ENCODE measurements around the gene MCRIP2.

Gene MCRIP2

GRCh38 chr16:617855-618254 is 23.8 kb upstream of the MCRIP2 start:
- no peak for DNase-seq

DNA sequence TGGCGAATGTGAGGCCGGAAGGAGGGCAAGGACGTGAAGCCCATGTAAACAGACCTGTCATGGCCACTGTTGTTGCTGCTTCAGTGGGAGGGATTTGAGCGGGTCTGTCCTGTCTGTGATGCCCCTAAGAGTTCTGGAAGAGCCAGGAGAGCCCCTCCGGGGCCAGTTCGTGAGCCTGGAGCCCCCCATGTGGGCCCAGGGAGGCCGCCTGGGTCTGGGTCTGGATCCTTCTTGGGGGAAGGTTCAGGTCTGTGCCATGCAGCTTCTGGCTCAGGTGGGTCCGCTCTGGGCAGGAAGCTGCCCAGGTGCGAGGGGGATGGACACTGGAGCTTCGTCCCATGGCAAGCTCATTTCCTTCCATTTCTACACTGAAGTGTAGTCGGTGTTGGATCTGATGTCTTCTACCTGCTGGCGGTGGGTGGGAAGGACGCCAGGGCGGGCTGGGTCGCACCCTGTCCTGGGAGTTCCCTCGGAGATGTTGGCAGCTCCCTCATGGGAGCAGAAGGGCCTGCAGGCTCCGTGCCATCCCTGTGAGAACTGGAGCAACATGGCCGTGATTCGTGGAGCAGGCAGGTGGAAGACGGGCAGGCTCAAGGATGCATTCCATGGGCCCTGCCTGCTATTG is 22.0 kb upstream of the MCRIP2 start:
- no peak for DNase-seq

- no peak for DNase-seq
Measured at GRCh38 chr16:620700-621525, 20.7 kb upstream of the MCRIP2 start.

DNA sequence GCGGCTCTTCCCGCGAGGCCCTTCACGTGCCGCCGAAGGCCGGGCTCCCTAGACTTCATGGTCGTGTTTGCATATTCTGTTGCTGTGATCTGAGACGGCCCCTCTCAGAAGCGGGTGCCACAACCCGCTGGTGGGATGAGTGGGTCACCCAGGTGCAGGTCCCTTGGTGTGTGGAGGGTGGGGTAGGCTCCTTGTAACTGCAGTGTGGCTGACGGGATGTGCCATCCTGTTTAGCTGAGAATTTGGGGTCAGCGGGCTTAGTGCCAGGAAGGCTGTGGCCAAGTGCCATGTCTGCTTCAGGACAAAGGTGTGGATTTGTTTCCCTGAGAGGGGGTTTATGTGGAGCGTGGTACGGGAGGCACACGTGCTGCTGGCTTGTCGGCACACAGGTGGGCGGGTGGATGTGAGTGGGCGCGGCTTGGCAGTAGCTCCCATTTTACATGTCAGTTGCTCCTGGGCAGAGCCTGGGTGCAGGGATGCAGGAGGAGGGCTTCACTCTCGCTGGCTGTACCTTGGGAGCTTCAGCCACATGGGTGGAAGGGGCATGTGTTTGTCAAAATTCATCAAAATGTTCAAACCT is 20.0 kb upstream of the MCRIP2 start:
- no peak for DNase-seq

DNA sequence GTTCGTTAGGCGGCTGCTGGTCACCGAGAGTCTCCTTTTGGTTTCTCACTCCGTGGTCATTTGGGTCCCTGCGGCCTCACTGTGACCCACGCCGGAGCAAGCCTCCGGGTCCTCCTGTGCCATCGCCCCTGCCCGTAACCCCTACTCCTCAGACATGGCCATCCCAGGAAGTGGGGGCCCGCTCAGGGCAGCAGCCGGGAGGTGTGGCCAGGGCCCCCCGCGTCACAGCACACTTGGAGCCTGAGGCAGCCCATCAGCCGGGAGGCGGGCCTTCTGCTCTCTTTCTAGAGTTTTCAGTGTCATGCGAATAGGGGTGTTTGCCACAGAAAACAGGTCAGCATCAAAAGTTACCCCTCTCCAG is 18.7 kb upstream of the MCRIP2 start:
- no peak for DNase-seq

GRCh38 chr16:624526-625070 is 17.0 kb upstream of the MCRIP2 start:
- no peak for DNase-seq

GRCh38 chr16:625117-625976 is 16.3 kb upstream of the MCRIP2 start:
- DNase-seq, result no peak

DNA sequence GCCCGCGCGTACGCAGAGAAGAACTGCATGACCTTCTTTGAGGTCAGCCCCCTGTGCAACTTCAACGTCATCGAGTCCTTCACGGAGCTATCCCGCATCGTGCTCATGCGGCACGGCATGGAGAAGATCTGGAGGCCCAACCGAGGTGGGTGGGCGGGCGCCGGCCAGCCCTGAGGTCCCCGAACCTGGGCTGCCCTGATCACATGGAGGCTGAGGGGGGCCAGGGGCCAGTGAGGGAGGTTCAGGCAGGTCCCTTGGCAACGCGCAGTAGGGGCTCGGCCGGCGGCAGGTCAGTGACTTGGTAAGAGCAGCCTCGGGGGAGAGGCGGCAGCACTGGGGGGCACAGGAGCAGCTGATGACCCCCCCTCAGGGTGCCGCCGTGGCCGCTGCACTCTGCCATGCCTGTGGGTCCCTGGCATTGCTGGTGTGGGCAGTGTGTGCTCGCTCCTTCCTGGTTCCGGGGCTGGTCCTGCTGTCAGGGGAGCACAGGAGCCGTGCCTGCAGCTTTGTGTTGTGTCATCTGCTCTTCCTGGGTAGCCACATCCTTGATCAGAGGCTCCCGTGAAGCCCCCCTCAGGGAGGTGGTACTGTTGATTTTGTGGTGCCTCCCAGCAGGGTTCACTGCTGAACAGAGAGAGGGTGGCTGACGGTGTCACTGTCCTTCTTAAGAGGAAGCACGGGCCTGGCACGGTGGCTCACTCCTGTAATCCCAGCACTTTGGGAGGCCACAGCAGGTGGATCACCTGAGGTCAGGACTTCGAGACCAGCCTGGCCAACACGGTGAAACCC is 15.5 kb upstream of the MCRIP2 start:
- DNase-seq, result no peak

- DNase-seq, result no peak
Measured at GRCh38 chr16:626787-627453, 14.7 kb upstream of the MCRIP2 start.

- DNase-seq, result no peak
Measured at GRCh38 chr16:627454-628239, 14.0 kb upstream of the MCRIP2 start.

GRCh38 chr16:628321-629061 is 13.1 kb upstream of the MCRIP2 start:
- no peak for DNase-seq

DNA sequence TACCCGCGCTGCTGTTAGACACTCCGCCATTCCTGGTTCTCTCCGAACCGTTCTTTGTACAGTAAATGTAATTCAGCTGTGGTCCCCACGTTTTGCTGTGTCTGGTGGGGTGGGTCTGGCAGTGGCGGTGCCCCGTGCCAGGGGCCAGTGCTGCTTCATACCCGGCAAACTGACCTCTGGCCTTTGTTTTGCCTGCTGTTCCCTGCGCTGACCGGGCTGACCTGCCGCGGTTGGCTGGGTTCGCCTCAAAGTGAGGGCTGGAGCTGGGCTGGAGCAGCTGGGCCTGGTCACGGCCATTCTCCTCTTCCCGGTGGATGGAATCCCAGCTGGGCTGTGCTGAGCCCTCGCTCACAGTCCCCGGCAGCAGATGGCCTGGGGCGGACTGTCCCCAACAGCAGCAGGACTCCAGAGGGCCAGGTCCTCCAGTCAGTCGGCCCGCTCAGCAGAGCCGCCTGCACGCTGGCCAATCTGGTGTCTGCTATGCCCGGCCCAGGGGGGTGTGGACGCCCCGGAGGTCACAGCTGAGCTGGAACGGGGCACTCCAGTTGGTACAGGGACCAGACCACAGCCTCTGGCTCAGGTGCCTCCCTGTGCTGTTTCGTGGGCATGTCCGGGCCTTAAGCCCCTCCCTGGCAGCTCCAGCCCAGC is 12.3 kb upstream of the MCRIP2 start:
- no peak for DNase-seq

DNA sequence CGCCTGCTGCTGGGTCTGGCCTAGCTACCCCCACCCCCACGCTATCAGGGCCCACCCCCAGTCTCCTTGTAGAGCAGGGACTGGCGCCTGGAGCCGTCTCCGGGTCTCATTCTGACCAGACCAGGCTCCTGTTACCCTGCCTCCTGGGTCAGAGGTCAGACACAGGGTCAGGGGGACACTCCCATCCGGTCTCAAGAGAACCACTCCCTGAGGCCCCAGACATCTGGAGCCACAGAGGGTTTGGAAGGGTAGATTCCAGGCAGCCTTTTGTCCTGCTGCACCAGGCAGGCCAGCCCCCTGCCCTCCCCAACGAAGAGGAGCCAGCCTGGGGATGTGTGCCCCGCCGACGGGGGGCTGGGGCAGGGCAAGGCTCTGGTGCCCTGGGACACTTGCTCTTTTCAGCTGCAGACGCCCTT is 11.8 kb upstream of the MCRIP2 start:
- DNase-seq, result no peak

- no peak for DNase-seq
Measured at GRCh38 chr16:630249-630814, 11.3 kb upstream of the MCRIP2 start.

- no peak for DNase-seq
Measured at GRCh38 chr16:630815-631405, 10.7 kb upstream of the MCRIP2 start, which contains the start of gene WFIKKN1. Gene WFIKKN1, plus strand, starts transcription at chr16:630985. Its CDS starts 269 bp downstream, at chr16:631254.

DNA sequence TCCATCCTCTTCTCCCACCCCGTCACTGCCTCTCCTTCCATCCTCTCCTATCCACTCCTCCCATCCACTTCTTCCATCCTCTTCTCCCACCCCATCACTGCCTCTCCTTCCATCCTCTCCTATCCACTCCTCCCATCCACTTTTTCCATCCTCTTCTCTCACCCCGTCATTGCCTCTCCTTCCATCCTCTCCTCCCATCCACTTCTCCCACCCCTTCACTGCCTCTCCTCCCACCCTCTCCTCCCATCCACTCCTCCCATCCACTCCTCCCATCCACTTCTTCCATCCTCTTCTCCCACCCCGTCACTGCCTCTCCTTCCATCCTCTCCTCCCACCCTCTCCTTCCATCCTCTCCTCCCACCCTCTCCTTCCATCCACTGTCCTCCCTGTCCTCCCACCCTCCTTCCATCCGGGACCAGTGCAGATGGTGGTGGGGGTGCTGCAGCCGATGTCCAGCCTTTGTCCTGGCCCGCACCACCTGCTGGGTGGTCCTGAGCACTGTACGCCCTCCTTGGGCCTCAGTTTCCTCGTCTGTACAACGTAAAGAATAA is 9.7 kb upstream of the MCRIP2 start:
- DNase-seq, result no peak

- no peak for DNase-seq
Measured at GRCh38 chr16:632486-633335, 8.9 kb upstream of the MCRIP2 start.
